ENCODE data around the gene ADCY9. TPM values are rescaled to one million over a fixed set of nuclear protein-coding genes. Genes with fewer than 3 reads are reported as not detected.

Gene ADCY9
- total RNA-seq, 2 donors from 2014 or later = 7.2 to 58.3 TPM

DNA sequence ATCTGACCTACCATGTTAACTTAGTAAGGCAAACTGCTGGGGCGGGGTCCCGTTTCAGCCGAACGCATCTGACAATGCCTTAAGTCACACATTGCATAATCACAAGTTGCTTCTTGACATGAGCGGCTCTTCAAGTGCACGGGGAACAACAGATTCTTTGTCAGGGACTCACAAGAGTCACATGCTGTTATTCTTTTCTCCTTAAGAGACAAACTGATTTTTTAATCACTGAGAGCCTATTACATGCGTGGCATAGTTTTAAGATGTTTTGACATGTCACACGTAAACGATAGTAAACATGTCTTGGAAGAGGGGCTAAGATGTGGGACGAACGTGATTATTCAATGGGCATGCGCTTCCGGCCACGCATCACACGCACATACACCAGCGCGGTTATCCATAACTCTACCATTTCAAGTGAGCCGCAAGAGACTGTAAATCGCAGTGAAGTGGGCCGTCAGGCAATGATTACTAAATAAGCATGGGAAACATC is 63.4 kb downstream of the ADCY9 start:
- Histone ChIP-seq H3K36me3 (no peaks in the 10 kb centered on the region), H3K4me1 (replicated peaks) (no peaks in the 10 kb centered on the region), H3K9me3 (no peaks in the 10 kb centered on the region), H3K4me3 (no peak overlapping the region), H3K27me3 (replicated peaks; ENCODE audit: insufficient read depth) (no peaks in the 10 kb centered on the region), H3K27ac (peak overlapping the region; percentile 33 to 51)
- WGBS = 42% methylated on average over 20 of the region's 20 CpGs
- intact Hi-C loops (cut with DNase I) = no loop called here
- peak; percentile 25 for DNase-seq (ENCODE audit: low spot score)
- TF ChIP-seq, protein P1, sequence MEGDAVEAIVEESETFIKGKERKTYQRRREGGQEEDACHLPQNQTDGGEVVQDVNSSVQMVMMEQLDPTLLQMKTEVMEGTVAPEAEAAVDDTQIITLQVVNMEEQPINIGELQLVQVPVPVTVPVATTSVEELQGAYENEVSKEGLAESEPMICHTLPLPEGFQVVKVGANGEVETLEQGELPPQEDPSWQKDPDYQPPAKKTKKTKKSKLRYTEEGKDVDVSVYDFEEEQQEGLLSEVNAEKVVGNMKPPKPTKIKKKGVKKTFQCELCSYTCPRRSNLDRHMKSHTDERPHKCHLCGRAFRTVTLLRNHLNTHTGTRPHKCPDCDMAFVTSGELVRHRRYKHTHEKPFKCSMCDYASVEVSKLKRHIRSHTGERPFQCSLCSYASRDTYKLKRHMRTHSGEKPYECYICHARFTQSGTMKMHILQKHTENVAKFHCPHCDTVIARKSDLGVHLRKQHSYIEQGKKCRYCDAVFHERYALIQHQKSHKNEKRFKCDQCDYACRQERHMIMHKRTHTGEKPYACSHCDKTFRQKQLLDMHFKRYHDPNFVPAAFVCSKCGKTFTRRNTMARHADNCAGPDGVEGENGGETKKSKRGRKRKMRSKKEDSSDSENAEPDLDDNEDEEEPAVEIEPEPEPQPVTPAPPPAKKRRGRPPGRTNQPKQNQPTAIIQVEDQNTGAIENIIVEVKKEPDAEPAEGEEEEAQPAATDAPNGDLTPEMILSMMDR (IDR thresholded peaks at IDR 0.05) = no peak
- TF ChIP-seq POLR2AphosphoS5 (IDR thresholded peaks at IDR 0.05) (no peak), POLR2A (IDR thresholded peaks at IDR 0.05) (no peak)

DNA sequence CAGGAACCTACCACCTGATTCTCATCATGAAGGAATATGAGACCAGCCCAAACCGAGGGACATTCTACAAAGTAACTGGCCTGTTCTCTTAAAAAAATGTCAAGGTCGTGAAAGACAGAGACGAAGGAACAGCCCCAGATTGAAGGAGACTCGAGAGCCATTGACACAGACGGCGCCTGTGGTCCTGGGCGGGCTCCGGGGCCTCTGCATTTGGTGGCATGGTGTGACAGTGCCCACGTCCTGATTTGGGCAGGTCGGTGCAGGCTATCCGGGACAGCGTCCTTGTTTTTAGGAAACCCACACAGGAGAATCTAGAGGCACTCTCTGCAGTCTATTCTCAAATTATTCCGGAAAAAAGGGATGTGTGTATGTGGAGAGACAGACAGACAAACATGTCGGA is 64.1 kb downstream of the ADCY9 start:
- intact Hi-C loops (cut with DNase I) = no loop called here
- Histone ChIP-seq H3K36me3 (no peaks in the 10 kb centered on the region), H3K27me3 (replicated peaks; ENCODE audit: insufficient read depth) (no peaks in the 10 kb centered on the region), H3K4me1 (replicated peaks) (no peaks in the 10 kb centered on the region), H3K27ac (no peak overlapping the region), H3K9me3 (no peaks in the 10 kb centered on the region), H3K4me3 (no peak overlapping the region)
- 85% methylated on average over 14 of the region's 14 CpGs for WGBS
- no peak for DNase-seq (ENCODE audit: low spot score)
- TF ChIP-seq, protein P1 (IDR thresholded peaks at IDR 0.05) = no peak
- TF ChIP-seq POLR2AphosphoS5 (IDR thresholded peaks at IDR 0.05) (no peak), POLR2A (IDR thresholded peaks at IDR 0.05) (no peak)

DNA sequence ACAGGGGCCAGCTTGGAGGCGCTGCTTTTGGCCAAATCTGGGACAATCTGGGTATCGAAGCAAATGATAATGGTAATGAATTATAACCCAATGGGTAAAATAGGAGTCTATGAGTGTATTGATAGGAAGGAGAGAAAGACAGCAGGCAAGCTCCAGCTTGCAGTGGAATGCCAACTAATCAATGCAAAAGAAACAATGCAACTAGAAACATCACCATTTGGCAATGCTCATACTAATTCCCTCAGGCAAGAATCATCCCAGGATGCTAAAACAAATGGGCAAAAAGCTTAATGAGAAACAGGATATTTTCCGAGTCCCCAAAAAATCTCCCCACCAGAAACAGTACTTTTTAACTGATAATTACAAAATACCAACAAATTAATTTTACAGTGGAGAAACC is 64.7 kb downstream of the ADCY9 start:
- Histone ChIP-seq H3K9me3 (no peaks in the 10 kb centered on the region), H3K36me3 (no peaks in the 10 kb centered on the region), H3K27ac (no peak overlapping the region), H3K4me3 (no peak overlapping the region), H3K27me3 (replicated peaks; ENCODE audit: insufficient read depth) (no peaks in the 10 kb centered on the region), H3K4me1 (replicated peaks) (no peaks in the 10 kb centered on the region)
- intact Hi-C loops (cut with DNase I) = no loop called here
- DNase-seq (ENCODE audit: low spot score) = no peak
- TF ChIP-seq POLR2AphosphoS5 (IDR thresholded peaks at IDR 0.05) (no peak), POLR2A (IDR thresholded peaks at IDR 0.05) (no peak)
- TF ChIP-seq, protein P1 (IDR thresholded peaks at IDR 0.05) = no peak
- 84% methylated on average over 3 of the region's 3 CpGs for WGBS

DNA sequence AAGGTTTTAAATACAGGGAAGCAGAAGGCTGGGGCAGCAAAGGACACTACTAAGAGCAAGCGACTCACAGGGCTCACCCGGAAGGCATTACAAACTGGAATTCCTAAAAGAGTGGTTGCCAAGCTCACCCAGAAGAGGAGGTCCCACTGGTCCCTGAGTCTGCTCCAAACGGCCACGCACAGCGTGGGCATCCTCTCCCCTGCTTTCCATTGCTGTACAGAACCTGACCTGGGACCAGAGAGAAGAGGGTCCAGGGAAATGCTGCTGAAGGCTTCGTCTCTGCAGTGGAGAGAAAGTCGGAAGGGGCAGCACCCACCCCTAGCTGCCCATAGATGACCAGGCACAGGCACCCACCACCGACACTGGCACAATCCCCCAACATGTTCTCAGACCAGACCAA is 67.2 kb downstream of the ADCY9 start:
- Histone ChIP-seq H3K9me3 (no peaks in the 10 kb centered on the region), H3K27me3 (replicated peaks; ENCODE audit: insufficient read depth) (no peaks in the 10 kb centered on the region), H3K36me3 (no peaks in the 10 kb centered on the region), H3K27ac (no peak overlapping the region), H3K4me3 (no peak overlapping the region), H3K4me1 (replicated peaks) (no peaks in the 10 kb centered on the region)
- no peak for DNase-seq (ENCODE audit: low spot score)
- intact Hi-C loops (cut with DNase I) = loop anchor here (5.0 to 10.0 kb wide), 2 partner anchors 47 to 66 kb away; partner anchors contain the start of gene ADCY9
- no peak for TF ChIP-seq POLR2A (IDR thresholded peaks at IDR 0.05)
- no peak for TF ChIP-seq POLR2AphosphoS5 (IDR thresholded peaks at IDR 0.05)
- TF ChIP-seq, protein P1 (IDR thresholded peaks at IDR 0.05) = no peak
- WGBS = 97% methylated on average over 8 of the region's 8 CpGs

DNA sequence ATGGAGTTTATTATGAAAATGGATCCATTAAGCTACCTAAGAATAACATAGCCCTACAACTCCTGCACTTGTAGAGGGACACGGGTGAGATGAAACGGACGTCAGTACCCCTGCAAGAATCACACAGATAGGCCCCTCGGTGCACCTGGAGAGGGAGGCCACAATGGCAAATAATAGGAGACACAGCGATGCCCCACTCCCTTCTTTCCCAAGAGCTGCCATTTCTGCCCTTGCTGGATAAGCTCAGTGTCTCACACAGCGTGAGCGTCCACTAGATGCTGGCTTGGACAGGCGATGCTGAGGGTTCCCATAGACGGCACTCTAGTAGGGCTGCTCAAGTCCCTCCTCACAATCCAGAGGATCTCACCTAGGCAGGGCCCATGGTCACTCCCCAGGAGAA is 67.8 kb downstream of the ADCY9 start:
- Histone ChIP-seq H3K27ac (no peak overlapping the region), H3K4me3 (no peak overlapping the region), H3K4me1 (replicated peaks) (no peaks in the 10 kb centered on the region), H3K27me3 (replicated peaks; ENCODE audit: insufficient read depth) (no peaks in the 10 kb centered on the region), H3K9me3 (no peaks in the 10 kb centered on the region), H3K36me3 (no peaks in the 10 kb centered on the region)
- no peak for DNase-seq (ENCODE audit: low spot score)
- intact Hi-C loops (cut with DNase I) = loop anchor here (5.0 to 10.0 kb wide), 2 partner anchors 46 to 66 kb away; partner anchors contain the start of gene ADCY9
- TF ChIP-seq, protein P1 (IDR thresholded peaks at IDR 0.05) = no peak
- TF ChIP-seq POLR2A (IDR thresholded peaks at IDR 0.05) = no peak
- TF ChIP-seq POLR2AphosphoS5 (IDR thresholded peaks at IDR 0.05) = no peak
- 83% methylated on average over 9 of the region's 9 CpGs for WGBS
